Measurements from ENCODE around the gene ZNF652.
A peak's percentile ranks its signal among the peaks of the same experiment; 100 is the strongest.
"Not testable (repeated sequence)": the region's sequence is repeated elsewhere in the genome, so short reads cannot be mapped to it uniquely, and the experiment has no call there.

The ZNF652 gene

DNA sequence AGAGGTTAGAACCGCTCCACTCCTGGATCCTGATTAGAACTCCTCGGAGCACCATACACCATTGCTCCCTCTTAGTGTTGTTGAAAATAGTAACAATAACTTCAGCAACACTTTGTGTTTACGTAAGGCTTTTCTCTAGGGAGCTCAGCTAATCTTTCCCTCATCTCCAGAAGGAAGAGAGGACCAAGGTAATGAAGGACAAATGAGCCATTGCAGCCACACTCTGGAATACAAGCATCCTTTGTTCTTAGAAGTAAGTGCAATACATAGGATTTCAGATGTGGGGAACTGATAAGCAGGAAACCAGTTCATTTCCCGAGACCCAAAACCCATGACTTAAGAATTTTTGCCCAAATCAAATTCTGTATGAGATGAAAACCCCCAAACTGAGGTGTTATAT lies 22.9 kb upstream of the ZNF652 start:
- DNase-seq, result no peak

DNA sequence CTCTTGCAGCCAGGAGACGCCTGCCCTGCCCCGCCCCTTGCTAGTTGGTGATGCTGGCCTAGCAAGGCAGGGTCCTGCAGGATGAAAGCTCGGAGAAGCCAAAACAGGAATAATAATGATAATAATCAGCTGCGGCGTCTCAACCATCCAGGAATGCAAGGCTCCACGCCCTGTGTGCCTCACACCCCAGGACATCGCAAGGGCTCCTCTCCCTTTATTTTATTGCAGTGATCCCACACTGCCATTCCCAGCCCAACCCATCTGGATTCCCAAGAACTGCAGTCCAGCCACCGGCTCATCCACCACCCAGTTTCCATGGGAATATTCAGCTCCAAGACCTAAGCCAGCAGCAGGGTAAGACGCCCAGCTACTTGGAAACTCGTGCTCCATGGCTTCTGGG lies 21.0 kb upstream of the ZNF652 start:
- DNase-seq, result no peak

DNA sequence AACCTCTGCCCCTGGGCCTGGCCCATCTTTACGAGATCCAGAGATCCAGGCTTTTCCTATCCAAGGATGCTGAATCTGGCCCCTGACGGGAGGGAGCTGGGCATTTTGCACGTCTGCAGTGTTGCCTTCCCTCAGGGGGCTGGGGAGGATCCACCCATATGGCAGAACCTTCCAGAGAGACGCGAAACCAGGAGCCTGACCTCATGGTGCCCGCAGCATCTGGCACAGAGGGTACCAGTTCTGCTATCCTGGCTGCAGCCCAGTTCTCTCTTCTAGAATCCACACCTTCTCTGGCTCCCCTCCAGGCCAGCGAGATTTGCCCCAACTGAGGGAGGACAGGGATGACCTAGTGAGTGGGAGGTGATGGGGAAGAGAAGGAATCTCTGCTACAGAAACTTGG lies 20.5 kb upstream of the ZNF652 start:
- DNase-seq, result no peak

DNA sequence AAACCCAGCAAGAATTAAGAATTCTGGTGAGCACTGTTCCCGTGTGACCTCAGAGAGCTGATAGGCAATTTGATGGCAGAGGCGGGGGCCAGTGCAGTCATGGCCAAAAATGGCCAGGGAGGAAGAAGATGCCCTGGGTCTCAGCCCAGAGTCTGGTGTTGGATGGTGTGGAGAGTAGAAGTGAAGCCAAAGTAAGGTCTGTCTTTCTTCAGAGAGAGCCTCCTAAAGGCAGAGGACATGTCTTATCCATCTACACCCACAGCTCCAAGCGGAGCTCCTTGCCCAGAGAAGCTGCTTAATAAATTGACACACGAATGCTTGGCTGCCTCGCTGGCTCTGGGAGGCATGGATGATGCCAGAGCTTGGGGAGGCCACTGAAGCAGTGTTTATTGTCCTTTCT lies 19.7 kb upstream of the ZNF652 start:
- no peak for DNase-seq

DNA sequence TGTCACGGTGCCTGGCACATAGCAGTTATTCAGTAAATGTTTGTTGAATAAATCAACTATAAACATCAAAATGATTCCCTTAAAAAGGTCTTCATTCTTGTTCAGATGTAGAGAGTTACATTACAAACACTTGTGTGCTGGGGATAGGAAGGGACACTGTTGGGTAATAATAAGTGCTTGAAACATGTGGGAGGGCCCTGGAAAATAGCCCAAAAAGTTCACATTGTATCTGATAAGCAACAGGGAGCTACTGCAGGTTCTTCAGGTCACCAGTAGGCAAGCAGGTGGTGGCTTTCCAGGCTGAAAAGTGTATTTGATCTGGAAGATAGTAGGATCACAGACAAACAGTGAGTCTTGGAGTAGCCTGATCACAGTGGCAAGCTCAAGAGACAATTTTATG lies 19.0 kb upstream of the ZNF652 start:
- no peak for DNase-seq

DNA sequence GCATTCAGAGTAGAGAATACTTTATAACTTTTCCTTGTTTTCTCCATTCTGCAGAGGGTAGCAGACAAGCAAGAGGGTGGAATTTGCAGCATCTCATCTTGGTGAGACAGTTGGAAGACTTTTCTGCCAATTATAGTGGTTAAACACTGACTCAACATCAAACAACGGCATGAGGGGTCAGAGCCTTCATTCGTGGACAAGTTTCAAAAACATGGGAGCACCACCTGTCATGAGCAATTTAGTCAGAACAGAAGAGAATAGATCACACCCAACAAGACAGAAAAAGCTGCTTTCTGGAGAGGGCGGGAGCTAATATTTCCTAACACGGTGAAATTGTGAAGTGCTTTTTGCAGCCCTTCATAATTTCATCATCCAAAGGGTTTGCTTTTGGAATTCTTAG lies 17.9 kb upstream of the ZNF652 start:
- DNase-seq, result no peak

DNA sequence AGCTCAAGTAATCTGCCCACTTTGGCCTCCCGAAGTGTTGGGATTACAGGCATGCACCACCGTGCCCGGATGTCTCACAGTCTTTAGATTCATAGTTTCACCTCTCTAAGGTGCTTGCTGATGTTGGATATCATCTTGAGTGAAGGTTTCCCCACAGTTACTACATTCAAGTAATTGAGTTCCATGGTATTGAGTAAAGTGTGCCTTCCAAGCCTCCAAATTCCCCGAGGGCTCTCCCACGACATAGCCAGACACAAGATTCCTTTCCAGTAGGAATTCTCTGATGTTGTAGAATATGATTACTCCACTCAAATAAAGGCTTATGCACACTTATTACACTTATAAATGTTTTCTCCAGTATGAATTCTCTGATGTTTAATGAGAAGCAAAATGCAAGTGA lies 16.3 kb upstream of the ZNF652 start:
- DNase-seq, result no peak

DNA sequence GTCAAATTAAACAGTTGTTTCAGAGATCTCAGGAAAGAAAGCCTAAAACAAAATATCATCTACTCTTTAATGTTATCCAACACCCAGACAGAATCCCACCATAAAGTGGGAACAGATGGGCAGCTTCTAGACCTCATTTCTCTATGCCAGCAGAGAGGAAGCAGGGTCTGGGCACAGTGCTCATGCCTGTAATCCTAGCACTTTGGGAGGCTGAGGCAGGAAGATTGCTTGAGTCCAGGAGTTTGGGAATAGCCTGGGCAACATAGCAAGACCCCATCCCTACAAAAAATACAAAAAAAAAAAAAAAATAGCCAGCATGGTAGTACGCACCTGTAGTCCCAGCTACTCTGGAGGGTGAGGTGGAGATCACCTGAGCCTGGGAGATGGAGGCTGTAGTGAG lies 13.5 kb upstream of the ZNF652 start:
- DNase-seq, result no peak

DNA sequence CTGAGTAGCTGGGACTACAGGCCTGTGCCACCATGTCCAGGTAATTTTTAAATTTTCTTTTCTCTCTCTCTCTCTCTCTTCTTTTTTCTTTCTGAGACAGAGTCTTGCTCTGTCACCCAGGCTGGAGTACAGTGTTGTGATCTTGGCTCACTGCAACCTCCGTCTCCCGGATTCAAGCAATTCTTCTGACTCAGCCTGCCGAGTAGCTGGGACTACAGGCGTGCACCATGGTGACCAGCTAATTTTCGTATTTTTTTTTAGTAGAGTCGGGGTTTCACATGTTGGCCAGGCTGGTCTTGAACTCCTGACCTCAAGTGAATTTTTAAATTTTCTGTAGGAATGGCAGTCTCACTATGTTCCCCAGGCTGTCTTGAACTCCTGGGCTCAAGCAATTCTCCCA lies 11.1 kb upstream of the ZNF652 start:
- DNase-seq, result no peak

DNA sequence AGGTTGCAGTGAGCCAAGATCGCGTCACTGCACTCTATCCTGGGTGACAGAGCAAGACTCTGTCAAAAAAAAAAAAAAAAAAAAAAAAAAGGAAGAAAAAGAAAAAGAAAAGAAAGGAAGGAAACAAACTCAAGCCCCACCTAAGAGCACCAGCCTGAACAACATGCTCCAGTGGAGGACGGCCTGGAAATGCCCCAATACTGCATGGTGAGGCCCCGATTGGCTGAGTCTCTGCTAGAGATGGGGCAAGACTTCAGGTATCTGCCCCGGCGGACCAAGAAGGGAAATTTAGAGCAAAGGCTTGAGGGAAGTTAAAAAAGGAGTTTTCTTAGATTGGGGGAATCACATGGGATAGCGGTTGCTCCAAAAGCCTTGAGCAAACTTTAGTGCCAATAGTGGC lies 10.4 kb upstream of the ZNF652 start:
- DNase-seq, result no peak

DNA sequence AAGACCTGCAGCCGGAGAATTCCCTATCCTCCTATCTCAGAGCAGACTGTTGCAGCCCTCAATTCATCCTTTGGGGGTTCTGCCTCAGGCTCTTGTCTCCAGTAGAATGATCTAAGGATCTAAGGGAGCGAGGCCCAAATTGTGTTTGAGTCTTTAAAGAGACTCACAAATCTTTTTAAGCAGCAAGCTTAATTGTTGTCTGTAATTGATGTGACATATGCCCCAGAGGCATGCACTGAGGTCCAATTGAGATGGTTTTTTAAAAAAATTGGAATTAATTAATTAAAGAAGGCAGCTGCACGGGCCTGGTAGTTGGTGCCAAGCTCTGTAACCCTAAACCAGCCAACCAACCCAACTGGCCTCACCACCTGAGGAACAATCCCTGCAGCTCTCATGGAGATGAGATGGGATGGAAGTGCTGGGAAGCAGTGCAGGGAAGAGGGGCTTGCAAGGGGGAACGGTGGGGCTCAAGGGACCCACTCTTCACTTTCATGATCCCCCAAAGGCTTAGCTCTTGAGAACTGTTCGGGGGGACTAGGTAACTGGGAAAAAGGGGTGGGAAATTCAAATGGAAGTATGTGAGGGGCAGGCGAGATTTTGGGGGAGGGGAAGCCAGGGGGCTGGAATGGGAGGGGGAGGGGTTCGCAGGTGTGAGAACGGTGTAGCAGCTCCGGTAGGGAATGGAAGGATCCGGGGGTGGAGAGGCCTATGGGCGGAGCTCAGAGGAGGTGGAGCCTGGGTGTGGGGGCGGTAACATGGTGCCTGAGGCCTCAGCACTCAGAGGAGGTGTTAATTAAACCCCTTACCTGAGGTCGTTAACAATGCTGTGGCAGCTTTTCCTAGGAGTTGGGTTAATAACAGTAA lies 9.2 kb upstream of the ZNF652 start:
- no peak for DNase-seq

DNA sequence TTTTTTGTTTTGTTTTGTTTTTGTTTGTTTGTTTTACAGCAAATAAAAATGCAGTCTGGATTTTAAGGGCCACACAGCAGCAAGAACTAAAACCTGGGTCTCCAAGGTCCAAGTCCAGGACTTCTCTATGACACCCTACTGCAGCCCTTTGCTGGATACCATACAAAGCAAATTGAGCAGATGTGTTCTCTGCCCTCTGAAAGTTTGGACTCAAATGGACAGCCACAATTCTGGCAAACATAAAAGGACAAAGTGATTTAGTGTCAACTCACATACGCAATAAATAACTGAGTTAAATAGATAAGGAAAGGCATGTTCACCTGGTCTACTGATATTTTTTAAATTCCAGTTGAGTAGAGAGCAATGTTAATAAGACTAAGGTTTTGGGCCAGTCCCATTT lies 7.7 kb upstream of the ZNF652 start:
- no peak for DNase-seq

DNA sequence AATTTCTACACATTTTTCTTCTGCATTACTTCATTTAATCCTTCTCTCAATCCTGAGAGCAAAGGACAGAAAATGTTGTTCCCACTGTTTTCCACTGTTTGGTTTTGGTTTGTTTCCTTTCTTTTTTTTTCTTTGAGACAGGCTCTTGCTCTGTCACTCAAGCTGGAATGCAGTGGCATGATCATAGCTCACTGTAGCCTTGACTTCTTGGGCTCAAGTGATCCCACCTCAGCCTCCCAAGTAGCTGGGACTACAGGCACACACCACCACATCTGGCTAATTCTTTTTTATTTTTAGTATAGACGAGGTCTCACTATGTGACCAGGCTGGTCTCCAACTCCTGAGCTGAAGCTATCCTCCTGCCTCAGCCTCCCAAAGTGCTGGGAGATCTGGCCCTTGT lies 7.0 kb upstream of the ZNF652 start:
- DNase-seq, result no peak

DNA sequence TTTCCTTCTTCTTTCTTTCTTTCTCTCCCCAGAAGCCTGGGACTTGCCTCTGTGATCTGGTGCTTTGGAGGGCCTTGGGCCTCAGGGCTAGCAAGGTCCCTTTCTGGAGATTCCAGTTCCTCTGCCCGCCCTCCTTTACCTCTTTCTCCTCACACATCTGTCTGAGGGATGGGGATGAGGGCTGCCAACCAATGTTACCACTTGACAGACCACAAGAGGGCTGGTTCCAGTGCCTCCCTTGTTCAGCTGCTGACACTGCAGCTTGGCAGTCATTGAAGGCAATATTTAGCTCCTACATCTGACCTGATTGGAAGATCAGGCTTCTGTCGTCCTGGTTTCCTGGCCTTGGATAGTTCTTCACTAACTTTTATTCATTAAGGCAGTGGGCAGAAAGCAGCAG lies 3.6 kb upstream of the ZNF652 start:
- peak; percentile 11 for DNase-seq

DNA sequence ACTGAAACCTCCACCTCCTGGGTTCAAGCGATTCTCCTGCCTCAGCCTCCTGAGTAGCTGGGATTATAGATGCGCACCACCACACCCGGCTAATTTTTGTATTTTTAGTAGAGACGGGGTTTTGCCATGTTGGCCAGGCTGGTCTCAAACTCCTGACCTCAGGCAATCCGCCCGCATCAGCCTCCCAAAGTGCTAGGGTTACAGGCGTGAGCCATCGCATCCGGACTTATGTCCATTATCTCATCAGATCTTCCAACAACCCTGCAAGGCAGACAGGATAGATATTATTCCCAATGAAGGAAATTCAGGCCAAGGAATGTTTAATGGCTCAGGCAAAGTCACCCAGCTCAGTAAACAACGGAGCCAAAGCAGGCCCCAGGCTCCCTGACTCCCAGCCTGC lies 3.1 kb upstream of the ZNF652 start:
- not testable (repeated sequence) for DNase-seq

DNA sequence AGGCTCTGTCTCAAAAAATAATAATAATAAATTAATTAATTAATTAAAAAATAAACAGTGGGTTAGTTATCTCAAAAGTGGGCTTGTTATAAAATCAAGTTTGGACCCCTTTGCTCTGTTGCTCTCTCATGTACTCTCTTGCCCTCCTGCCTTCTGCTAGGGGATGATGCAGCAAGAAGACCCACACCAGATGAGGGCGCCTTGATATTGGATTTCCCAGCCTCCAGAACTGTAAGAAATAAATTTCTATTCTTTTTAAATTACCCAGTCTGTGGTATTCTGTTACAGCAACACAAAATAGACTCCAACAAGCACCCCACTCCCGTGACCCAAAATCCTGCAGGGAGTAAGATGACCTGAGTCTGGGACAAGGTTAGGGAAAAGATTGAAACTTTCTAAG lies 2.1 kb upstream of the ZNF652 start:
- DNase-seq, result no peak

DNA sequence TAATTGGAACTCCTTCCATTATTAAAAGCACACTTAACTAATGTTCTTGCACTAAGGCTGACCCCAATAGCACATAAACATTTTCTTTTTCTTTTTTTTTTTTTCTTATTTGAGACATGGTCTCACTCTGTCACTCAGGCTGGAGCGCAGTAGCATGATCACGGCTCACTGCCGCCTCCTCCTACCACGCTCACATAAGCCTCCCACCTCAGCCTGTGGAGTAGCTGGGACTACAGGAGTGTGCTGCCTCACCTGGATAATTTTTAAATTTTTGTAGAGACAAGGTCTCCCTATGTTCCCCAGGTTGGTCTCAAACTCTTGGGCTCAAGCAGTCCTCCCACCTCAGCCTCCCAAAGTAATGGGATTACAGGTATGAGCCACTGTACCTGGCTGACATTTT lies 1.2 kb upstream of the ZNF652 start:
- no peak for DNase-seq

DNA sequence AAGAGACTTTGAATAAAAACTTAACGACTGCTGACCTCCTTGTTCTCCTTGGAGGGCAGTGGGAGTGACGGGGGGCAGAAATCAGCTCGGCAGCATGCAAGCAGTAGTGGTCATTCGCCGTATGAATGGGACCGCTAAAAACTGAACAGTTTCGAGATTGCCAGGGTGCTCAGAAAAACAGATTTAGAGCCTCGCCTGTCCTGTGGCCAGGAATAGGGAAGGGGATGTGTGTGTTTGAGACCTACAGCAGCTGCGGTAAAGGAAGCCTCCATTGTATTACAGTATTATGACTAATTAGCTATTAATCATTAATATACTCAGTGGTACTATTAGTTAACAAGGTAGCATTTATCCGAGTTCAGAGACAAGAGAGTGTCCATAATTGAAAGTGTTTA lies 670 bp upstream of the ZNF652 start:
- DNase-seq, result no peak

DNA sequence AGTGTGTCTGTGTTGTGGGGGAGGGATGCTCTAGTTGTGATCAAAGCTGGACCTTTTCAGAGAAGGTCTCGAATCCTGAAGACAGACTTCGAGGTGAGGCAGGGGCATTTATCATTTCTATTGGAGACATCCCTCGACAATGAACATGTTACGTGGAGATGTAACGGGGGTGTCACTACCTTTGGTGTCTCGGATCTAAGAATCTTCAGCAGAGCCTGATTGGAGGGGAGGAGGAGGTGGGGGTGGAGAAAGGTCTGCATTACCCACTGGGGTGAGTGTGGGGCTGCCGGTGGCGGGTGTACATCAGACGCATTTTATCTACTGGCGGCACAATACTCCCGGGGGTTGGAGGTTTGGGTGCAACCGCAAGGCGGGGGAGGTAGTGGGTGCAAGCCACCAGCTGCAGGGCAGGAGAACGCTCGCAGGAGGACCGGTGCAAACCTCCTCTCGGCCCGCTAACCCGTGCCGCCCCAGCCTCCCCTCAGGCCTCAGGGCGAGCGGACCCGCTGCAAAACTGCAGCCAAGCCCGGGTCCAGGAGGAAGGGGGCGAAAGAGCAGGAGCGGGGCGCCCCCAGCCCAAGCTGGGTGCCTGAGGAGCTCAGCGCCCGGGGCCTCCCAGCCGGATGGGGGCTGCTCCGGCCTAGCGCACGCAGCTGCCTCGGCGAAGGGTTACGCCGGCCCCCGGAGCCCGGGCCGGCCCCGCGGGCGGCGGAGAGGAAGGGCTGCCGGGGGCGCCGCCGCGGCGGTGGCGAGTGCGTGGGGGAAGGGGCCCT lies 735 bp downstream of the ZNF652 start:
- peak; percentile 71 for DNase-seq

DNA sequence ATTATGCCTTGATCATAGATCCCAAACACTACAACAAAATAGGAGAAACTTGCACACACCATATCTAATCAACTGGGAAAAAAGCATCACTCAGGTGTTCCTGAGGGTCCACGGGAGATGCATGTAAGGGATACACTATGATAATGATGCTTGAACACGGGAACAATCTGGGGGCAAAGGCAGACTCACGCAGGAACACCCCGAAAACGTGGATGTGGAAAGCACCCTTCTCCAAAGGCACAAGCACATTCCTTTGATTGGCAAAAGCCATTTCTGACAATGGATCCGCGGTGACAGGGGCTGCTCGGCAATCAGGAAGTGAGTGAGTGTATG lies 1.3 kb downstream of the ZNF652 start:
- peak; percentile 49 for DNase-seq

DNA sequence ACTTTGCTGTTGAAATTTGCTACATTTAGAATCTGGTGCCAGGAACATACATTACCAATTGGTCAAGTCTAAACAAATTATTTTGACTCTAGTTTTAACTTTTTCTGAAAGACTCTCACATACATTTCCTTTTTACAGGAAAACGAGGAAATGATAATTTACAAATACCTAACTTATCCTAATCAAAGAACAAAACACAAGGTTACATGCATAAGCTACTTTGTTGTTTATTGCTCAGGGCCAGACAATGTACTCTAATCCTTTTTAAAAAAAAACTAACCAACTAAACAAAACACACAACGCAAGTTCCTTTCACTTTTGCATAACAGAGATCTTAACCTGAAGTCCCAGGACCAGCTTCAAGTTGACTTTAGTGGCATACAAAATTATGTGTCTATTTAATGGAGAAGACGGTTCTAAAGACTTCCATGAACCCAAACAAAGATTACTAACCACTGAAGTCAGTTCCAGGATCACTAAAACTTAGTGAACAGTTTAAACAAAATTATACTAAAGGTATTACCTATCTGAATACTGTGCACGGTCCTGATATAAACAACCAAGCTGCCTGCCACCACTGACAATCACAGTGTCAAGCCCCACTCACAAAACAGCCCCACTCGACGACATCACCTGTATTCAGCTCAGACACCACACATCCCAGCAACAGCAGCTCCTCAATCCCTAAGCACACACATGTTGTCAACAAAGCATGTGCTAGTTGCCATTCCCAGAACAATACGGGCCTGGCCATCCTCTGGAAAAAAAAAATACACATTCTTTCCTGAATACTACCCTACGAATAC lies 1.9 kb downstream of the ZNF652 start:
- no peak for DNase-seq

DNA sequence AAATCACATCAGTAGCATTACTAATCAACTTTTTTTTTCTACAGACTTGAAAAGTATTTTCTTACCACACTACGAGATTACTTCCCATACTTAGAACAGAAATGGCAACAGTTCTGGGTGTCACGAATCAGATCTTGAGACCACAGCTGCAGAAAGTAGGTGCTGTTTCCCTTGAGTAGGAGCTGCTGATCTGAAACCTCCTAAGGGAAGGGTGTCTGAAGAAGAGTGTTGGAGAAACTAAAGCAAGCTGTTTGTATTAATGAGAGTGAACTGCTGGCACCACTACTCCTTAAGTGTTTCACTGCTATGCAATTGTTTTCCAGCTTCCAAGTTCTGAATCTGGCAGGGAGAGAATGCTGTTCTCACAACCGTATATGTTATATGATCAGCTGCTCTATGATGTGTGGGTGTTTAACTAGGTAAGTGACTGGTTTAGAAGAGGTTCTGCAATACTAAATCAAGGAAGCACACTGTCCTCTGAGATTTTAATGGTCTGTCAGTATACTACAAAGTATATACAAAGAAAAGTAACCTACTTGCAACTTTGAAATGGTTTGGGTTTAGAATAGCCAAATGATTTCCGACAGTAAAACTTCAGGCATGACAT lies 3.3 kb downstream of the ZNF652 start:
- DNase-seq, result peak; percentile 11

DNA sequence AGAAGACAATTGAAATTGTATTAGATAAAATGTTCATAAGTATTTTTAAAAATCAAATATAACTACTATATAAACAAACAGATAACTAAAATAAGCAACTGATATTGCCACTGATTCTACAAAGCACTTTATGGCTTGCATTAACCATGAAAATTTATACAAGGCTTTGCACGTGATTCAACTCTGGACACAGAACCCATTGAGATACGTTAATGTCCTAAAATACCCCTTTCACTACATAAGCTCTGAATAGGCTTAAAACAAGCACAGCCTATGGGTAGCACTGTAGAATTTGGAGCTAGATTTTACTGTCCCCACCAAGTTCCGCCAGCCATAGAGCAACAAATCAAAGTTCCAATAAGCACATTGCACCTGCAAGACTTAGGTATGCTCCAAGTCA lies 4.5 kb downstream of the ZNF652 start:
- no peak for DNase-seq
